Stomach (tissue), 9 donors: ENCODE results near the gene CD109. TPM values are rescaled to one million over a fixed set of nuclear protein-coding genes. Genes with fewer than 3 reads are reported as not detected.

Experiments
- DNase-seq, 2 donors: peaks; one replicate each; pipeline versions ENCODE4 v3.0.0 to v3.0.0-alpha.2; 2013 to 2019
- H3K27ac ChIP-seq, 5 donors: fragments of 200-600 bp in 4 of 5; sonication (generic) in 4 of 5; one replicate each; pipeline ENCODE4 v1.5.1; 2013 to 2019; ENCODE audit warnings: mild to moderate bottlenecking in 1 of 5, moderate library complexity in 1 of 5
- H3K27me3 ChIP-seq, 3 donors: fragments of 200-600 bp; sonication (generic); one replicate each; pipeline ENCODE4 v1.5.1; 2017 to 2019; ENCODE audit warnings: mixed run types in 1 of 3
- H3K36me3 ChIP-seq, 4 donors: fragments of 200-600 bp; sonication (generic); 1 replicate in 3 of 4; 2 replicates in 1 of 4; pipeline ENCODE4 v1.5.1; 2016 to 2019
- H3K4me1 ChIP-seq, 4 donors: fragments of 200-600 bp; sonication (generic); one replicate each; pipeline ENCODE4 v1.5.1; 2016 to 2019
- H3K4me3 ChIP-seq, 4 donors: fragments of 200-600 bp; sonication (generic) in 3 of 4; one replicate each; pipeline ENCODE4 v1.5.1; 2016 to 2019; ENCODE audit warnings: mild to moderate bottlenecking in 1 of 4
- H3K9me3 ChIP-seq, 4 donors: fragments of 200-600 bp; sonication (generic); one replicate each; pipeline ENCODE4 v1.5.1; 2016 to 2019
- CTCF ChIP-seq, 7 experiments: fragments of 450-650 bp in 4 of 7; fragments of 200-600 bp in 3 of 7; sonication (generic) in 3 of 7; IDR thresholded peaks; one replicate each; pipeline ENCODE4 v1.5.1; 2016 to 2019; ENCODE audit warnings: antibody characterized with exemption in 7 of 7, control low read depth in 2 of 7, mild to moderate bottlenecking in 1 of 7
- EP300 ChIP-seq: sonication (generic); formaldehyde crosslinking; IDR thresholded peaks from one replicate; pipeline ENCODE4 v1.6.1; 2017; ENCODE audit warnings: antibody characterized with exemption
- POLR2A ChIP-seq, 4 donors: fragments of 450-650 bp; IDR thresholded peaks; one replicate each; pipeline ENCODE4 v1.6.1; 2016; ENCODE audit warnings: antibody characterized with exemption in 4 of 4, control low read depth in 2 of 4, mild to moderate bottlenecking in 1 of 4, moderate library complexity in 1 of 4
- POLR2AphosphoS5 ChIP-seq, 3 donors: sonication (generic); formaldehyde crosslinking; IDR thresholded peaks; one replicate each; pipeline ENCODE4 v1.6.1; 2016; ENCODE audit warnings: antibody characterized with exemption in 3 of 3
- WGBS, 5 donors: extraction: QIAGEN DNeasy Blood & Tissue Kit in 3 of 5; methylation state at CpG; one replicate each; pipeline versions ENCODE4 v1.1.5 to v1.1.7; 2013 to 2018; 5-methylcytosine and 5-hydroxymethylcytosine counted together
- intact Hi-C: fragments of 100-400 bp; cut with DNase I; formaldehyde crosslinking; loops from one replicate; pipeline ENCODE4 v1.15.1; 2023; ENCODE audit warnings: low total_unique reads
- polyA plus RNA-seq, 3 donors: library from polyadenylated mRNA; stranded (reverse); fragments of 200-250 nt; gene quantifications; one replicate each; pipeline ENCODE4 v1.2.3, GENCODE V29; 2013
- total RNA-seq, 5 donors: library from RNA; depleted of rRNA; stranded (reverse); fragments of >200 nt; gene quantifications; one replicate each; pipeline versions ENCODE4 v1.1.0 to v1.2.3, GENCODE V29; 2014 to 2016
- donor health status: healthy with polysubstance abuse.
- donor health status: Bipolar disorder and iron deficiency.
- donor health status: healthy.

Gene CD109
- total and polyA plus RNA-seq, 8 donors, result 0.19 to 19.6 (median 1.2) TPM

- intact Hi-C loops, result loop anchor here (10.0 kb wide), 1 partner anchor 1360 kb away; no protein-coding TSS in a partner anchor
- no peak for TF ChIP-seq POLR2A (IDR thresholded peaks at IDR 0.05)
- no peak for TF ChIP-seq POLR2AphosphoS5 (IDR thresholded peaks at IDR 0.05)
- TF ChIP-seq CTCF (IDR thresholded peaks at IDR 0.05), result peak in 4 of 7 experiments; percentile 12 to 93 (median 67)
- Histone ChIP-seq H3K27me3 (no peaks in the 10 kb centered on the region), H3K36me3 (no peaks in the 10 kb centered on the region), H3K9me3 (no peaks in the 10 kb centered on the region), H3K4me1 (peaks cover 0 to 11% (median 3%) of the 10 kb centered on the region in 4 donors), H3K27ac (no peak overlapping the region), H3K4me3 (no peak overlapping the region)
- WGBS, 5 donors, result 15 to 21% (median 19%) methylated on average over 5 of the region's 5 CpGs
- peak in 1 of 2 donors; percentile 76 for DNase-seq
Observed at GRCh38 chr6:73854998-73855718, 159.2 kb downstream of the CD109 start.

GRCh38 chr6:73857341-73857890 is 161.4 kb downstream of the CD109 start:
- TF ChIP-seq POLR2A (IDR thresholded peaks at IDR 0.05) (no peak), CTCF (IDR thresholded peaks at IDR 0.05) (no peak), POLR2AphosphoS5 (IDR thresholded peaks at IDR 0.05) (no peak), EP300 (no peak)
- Histone ChIP-seq H3K36me3 (no peaks in the 10 kb centered on the region), H3K4me3 (no peak overlapping the region), H3K27me3 (no peaks in the 10 kb centered on the region), H3K27ac (no peak overlapping the region), H3K4me1 (peaks cover 0 to 11% (median 3%) of the 10 kb centered on the region in 4 donors), H3K9me3 (no peaks in the 10 kb centered on the region)
- WGBS, 5 donors, result 55 to 67% (median 65%) methylated on average over 3 of the region's 3 CpGs
- DNase-seq, result no peak
- intact Hi-C loops, result loop anchor here (10.0 kb wide), 1 partner anchor 1357 kb away; no protein-coding TSS in a partner anchor

- Histone ChIP-seq H3K4me3 (no peak overlapping the region), H3K27ac (no peak overlapping the region), H3K36me3 (no peaks in the 10 kb centered on the region), H3K27me3 (no peaks in the 10 kb centered on the region), H3K9me3 (no peaks in the 10 kb centered on the region), H3K4me1 (peaks cover 0 to 11% (median 3%) of the 10 kb centered on the region in 4 donors)
- no peak for TF ChIP-seq EP300
- no peak for TF ChIP-seq CTCF (IDR thresholded peaks at IDR 0.05)
- no peak for TF ChIP-seq POLR2AphosphoS5 (IDR thresholded peaks at IDR 0.05)
- TF ChIP-seq POLR2A (IDR thresholded peaks at IDR 0.05), result no peak
- no peak for DNase-seq
- WGBS, 5 donors, result 73 to 94% (median 85%) methylated on average over 1 of the region's 1 CpG
- intact Hi-C loops, result loop anchor here (10.0 kb wide), 1 partner anchor 1356 kb away; no protein-coding TSS in a partner anchor
Observed at GRCh38 chr6:73858376-73858775, 162.4 kb downstream of the CD109 start.

GRCh38 chr6:73860303-73860702 is 164.3 kb downstream of the CD109 start:
- no peaks in the 10 kb centered on the region for H3K27me3 ChIP-seq
- no peak overlapping the region for H3K27ac ChIP-seq
- DNase-seq, result no peak
- 82 to 93% (median 89%) methylated on average over 1 of the region's 1 CpG for WGBS, 5 donors
- intact Hi-C loops, result no loop called here
- peaks cover 0 to 4% (median 1%) of the 10 kb centered on the region in 4 donors for H3K4me1 ChIP-seq
- no peak for TF ChIP-seq POLR2A (IDR thresholded peaks at IDR 0.05)
- TF ChIP-seq POLR2AphosphoS5 (IDR thresholded peaks at IDR 0.05), result no peak
- TF ChIP-seq CTCF (IDR thresholded peaks at IDR 0.05), result no peak
- no peak for TF ChIP-seq EP300
- no peak overlapping the region for H3K4me3 ChIP-seq
- H3K9me3 ChIP-seq, result no peaks in the 10 kb centered on the region
- no peaks in the 10 kb centered on the region for H3K36me3 ChIP-seq
